HL-60/S4 (cell line): ENCODE data around the gene MCM6.

Experiments used
- in situ Hi-C: fragments of 300-500 bp; cut with MboI; formaldehyde crosslinking; loops from 2 replicates; pipeline ENCODE4 v1.14.3; 2022; ENCODE audit warnings: low sequenced_read_pairs

The MCM6 gene

GRCh38 chr2:135870571-135870970 lies 5.7 kb downstream of the MCM6 start:
- in situ Hi-C loops = no loop called here

GRCh38 chr2:135863233-135863632 lies 13.0 kb downstream of the MCM6 start:
- in situ Hi-C loops = no loop called here

GRCh38 chr2:135862718-135863117 lies 13.5 kb downstream of the MCM6 start:
- in situ Hi-C loops = no loop called here

- in situ Hi-C loops = no loop called here
These were observed 22.8 kb downstream of the MCM6 start for GRCh38 chr2:135853401-135853800.

GRCh38 chr2:135851858-135852257 lies 24.4 kb downstream of the MCM6 start:
- in situ Hi-C loops = no loop called here

GRCh38 chr2:135850892-135851668 lies 25.2 kb downstream of the MCM6 start:
- in situ Hi-C loops = no loop called here

GRCh38 chr2:135849087-135849486 lies 27.2 kb downstream of the MCM6 start:
- in situ Hi-C loops = no loop called here

- in situ Hi-C loops = no loop called here
These were observed 30.2 kb downstream of the MCM6 start for GRCh38 chr2:135845997-135846396.

- in situ Hi-C loops = no loop called here
These were observed 31.0 kb downstream of the MCM6 start for GRCh38 chr2:135845257-135845656.

- in situ Hi-C loops = no loop called here
These were observed 31.8 kb downstream of the MCM6 start for GRCh38 chr2:135844301-135844895.

GRCh38 chr2:135843671-135844070 lies 32.6 kb downstream of the MCM6 start:
- in situ Hi-C loops = no loop called here

- in situ Hi-C loops = no loop called here
These were observed 35.6 kb downstream of the MCM6 start for GRCh38 chr2:135840601-135841000.

- in situ Hi-C loops = no loop called here
These were observed 36.5 kb downstream of the MCM6 start for GRCh38 chr2:135839713-135840112.

GRCh38 chr2:135838502-135838901 lies 37.7 kb downstream of the MCM6 start:
- in situ Hi-C loops = no loop called here

- in situ Hi-C loops = no loop called here
These were observed 39.5 kb downstream of the MCM6 start, which contains the start of gene LCT for GRCh38 chr2:135836596-135837270. Gene LCT, minus strand, starts transcription at chr2:135837184. Its CDS starts 15 bp downstream, at chr2:135837169.

- in situ Hi-C loops = no loop called here
These were observed 43.4 kb downstream of the MCM6 start for GRCh38 chr2:135832891-135833290.

GRCh38 chr2:135831180-135831812 lies 44.9 kb downstream of the MCM6 start:
- in situ Hi-C loops = no loop called here

- in situ Hi-C loops = no loop called here
These were observed 46.7 kb downstream of the MCM6 start for GRCh38 chr2:135829378-135830135.

GRCh38 chr2:135826544-135826943 lies 49.7 kb downstream of the MCM6 start:
- in situ Hi-C loops = no loop called here

- in situ Hi-C loops = no loop called here
These were observed 50.6 kb downstream of the MCM6 start for GRCh38 chr2:135825550-135826176.
